Anterior cingulate cortex (tissue), 58 donors: ENCODE results near the gene DDX11.
"Not testable (repeated sequence)": the region's sequence is repeated elsewhere in the genome, so short reads cannot be mapped to it uniquely, and the experiment has no call there.

Source experiments
- DNase-seq, 58 donors: peaks; one replicate each; lab custom pipeline; 2025; lab: John Stamatoyannopoulos, UW

Gene DDX11

DNA sequence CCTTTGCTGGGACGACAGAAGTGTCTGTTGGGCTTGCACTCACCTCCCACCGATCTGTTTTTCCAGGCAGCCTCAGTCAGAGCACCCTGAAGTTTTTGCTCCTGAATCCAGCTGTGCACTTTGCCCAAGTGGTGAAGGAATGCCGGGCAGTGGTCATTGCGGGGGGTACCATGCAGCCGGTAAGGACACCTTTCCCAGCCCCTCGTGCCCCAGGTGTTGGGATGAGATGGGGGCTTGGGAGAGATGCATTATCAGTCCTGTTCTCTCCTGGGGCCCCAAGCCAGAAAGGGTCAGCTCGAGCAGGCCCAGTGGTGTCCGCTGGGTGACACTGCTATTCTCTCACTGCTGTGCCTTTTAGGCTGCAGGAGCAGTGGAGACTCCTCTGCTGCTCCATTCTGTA lies 24.2 kb downstream of the DDX11 start:
- DNase-seq: not testable (repeated sequence)

DNA sequence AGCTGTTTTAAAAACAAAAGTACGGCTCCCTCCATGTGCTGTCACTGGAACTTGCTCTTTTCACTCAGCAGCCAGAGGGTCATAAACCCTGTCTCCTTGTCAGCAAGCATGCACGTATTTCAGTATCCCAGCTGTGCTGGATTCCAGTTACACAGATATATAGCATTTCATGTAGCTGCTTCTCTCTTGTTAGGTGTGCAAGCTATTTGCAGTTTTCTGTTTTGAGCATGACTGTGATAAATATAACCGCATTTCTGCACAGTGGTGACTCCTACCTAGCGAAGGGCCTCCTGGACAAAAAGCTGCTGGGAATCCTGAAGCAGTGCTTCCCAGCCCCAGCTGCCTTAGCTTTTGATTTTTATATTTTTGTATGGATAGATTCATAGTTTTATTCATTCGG lies 24.7 kb downstream of the DDX11 start:
- not testable (repeated sequence) for DNase-seq

- DNase-seq: not testable (repeated sequence)
Measured at GRCh38 chr12:31098771-31099170, 25.1 kb downstream of the DDX11 start.

GRCh38 chr12:31099434-31099833 lies 25.8 kb downstream of the DDX11 start:
- not testable (repeated sequence) for DNase-seq

GRCh38 chr12:31100503-31101208 lies 27.0 kb downstream of the DDX11 start:
- DNase-seq: not testable (repeated sequence)

- not testable (repeated sequence) for DNase-seq
Measured at GRCh38 chr12:31102125-31102524, 28.5 kb downstream of the DDX11 start.

- not testable (repeated sequence) for DNase-seq
Measured at GRCh38 chr12:31102596-31102995, 28.9 kb downstream of the DDX11 start.

- not testable (repeated sequence) for DNase-seq
Measured at GRCh38 chr12:31103561-31103975, 29.9 kb downstream of the DDX11 start.

DNA sequence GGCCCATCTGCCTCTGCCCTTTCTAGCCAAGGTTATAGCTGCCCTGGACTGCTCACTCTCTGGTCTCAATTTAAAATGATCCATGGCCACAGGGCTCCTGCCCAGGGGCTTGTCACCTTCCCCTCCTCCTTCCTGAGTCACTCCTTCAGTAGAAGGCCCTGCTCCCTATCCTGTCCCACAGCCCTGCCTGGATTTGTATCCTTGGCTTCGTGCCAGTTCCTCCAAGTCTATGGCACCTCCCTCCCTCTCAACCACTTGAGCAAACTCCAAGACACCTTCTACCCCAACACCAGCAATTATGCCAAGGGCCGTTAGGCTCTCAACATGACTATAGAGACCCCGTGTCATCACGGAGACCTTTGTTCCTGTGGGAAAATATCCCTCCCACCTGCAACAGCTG lies 30.6 kb downstream of the DDX11 start:
- not testable (repeated sequence) for DNase-seq

DNA sequence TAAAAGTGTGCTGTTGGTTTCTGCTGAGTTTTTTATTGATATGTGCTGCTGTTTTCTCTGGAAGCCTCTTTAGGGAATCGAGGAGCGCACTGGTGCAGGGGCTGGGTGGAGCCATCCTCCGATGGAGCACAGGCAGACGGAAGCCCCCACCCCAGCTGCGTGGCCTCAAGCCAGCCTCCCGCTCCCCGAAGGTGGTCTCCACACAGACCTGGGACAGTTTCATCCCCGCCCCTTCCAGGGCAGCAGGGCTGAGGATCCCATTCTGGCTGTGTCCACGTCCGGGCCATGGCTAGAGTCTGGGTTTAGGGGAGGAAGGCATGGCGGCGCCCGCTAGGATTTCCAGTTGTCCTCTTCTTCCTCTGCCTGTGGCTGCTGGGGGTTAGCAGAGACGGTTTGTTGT lies 31.1 kb downstream of the DDX11 start:
- not testable (repeated sequence) for DNase-seq

GRCh38 chr12:31105668-31106067 lies 32.0 kb downstream of the DDX11 start:
- DNase-seq: no peak

GRCh38 chr12:31106101-31106803 lies 32.6 kb downstream of the DDX11 start:
- DNase-seq: no peak

- DNase-seq: not testable (repeated sequence)
Measured at GRCh38 chr12:31109773-31110172, 36.1 kb downstream of the DDX11 start.

DNA sequence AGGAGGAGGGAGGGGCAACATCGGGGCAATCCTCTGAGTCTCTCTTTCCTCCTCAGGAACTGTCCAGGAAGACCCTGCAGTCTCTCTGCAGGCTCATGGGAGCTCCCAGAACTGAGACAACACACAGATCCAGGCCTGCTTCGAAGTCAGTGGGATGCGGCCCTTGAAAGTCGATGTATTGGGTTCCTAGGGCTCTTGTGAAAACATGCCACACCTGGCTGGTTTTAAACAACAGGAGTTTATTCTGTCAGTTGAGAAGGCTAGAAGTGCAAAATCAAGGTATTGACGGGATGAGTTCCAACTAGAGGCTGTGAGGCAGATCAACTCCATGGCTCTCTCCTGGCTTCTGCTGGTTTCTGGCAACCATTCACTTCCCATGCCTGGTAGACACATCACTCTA lies 36.6 kb downstream of the DDX11 start:
- not testable (repeated sequence) for DNase-seq

- not testable (repeated sequence) for DNase-seq
Measured at GRCh38 chr12:31115092-31115601, 41.5 kb downstream of the DDX11 start.

DNA sequence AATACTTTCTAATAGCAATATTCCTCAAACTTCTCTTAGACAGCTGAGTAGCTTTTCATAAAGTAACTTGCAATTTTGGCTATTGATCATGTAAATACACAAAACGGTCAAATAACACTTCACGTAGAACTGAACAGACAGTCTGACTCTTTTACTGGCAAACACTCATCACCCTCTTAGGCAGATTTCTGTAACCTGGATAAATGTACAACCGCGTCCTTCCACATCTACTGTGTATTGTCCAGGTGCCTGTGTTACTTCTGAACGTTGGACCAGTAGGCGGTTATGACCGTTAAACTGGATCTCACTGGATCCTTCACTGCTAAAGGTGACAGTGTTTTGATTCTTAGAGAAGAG lies 43.2 kb downstream of the DDX11 start:
- not testable (repeated sequence) for DNase-seq

DNA sequence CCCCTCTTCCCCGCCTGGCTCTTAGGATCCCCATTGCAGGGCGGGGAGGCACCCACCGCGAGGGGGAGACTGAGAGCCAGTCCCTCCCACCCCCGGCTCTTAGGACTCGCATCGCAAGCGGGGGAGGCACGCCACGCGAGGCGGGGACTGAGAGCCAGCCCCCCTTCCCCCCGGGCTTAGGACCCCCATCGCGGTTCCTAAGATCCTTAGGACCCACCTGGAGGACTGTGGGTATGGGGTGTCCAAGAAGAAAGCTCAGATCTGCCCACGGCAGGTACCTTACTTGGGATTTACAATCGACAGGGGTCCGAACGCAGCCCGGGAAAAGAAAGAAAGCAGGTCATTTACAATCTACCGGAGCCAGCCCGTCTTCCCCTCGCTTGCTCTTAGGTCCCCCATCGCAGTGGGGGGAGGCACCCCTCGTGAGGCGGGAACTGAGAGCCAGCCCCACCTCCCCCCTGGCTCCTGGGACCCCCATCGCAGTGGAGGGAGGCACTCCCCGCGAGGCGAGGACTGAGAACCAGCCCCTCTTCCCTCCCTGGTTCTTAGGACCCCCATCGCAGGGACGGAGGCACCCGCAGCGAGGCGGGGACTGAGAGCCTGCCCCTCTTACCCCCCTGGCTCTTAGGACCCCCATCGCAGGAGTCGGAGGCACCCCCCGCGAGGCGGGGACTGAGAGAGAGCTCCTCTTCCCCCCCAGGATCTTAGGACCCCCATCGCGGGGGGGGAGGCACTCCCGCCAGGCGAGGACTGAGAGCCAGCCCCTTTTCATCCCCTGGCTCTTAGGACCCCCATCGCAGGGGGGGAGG lies 43.7 kb downstream of the DDX11 start:
- peak in 5 of 58 donors; percentile 1 to 40 (median 24) for DNase-seq

- no peak for DNase-seq
Measured at GRCh38 chr12:31118347-31119191, 44.9 kb downstream of the DDX11 start.

DNA sequence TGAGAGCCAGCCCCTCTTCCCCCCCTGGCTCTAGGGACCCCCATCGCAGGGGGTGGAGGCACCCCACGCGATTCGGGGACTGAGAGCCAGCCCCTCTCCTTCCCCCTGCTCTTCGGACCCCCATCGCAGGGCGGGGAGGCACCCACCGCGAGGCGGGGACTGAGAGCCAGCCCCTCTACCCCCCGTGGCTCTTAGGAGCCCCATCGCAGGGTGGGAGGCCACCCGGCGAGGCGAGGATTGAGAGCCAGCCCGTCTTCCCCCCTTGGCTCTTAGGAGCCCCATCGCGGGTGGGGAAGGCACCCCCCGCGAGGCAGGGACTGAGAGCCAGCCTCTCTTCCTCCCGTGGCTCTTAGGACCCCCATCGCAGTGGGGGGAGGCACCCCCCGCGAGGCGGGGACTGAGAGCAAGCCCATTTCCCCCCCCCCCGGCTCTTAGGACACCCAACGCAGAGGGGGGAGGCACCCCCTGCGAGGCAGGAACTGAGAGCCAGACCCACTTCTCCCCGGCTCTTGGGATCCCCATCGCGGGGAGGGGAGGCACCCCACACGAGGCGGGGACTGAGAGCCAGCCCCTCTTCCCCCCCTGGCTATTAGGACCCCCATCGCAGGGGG lies 45.6 kb downstream of the DDX11 start:
- DNase-seq: no peak

DNA sequence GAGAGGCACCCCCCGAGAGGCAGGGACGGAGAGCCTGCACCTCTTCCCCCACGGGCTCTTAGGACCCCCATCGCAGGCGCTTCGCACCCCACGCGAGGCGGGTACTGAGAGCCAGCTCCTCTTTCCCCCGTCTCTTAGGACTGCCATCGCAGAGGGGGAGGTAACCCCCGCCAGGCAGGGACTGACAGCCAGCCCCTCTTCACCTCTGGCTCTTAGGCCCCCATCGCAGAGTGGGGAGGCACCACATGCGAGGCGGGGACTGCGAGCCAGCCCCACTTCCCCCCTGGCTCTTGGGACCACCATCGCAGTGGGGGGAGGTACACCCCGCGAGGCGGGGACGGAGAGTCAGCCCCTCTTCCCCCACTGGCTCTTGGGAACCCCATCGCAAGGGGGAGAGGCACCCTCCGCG lies 46.1 kb downstream of the DDX11 start:
- no peak for DNase-seq
